Upper lobe of right lung (tissue), 1 donor: ENCODE measurements around the gene PPARD. TPM values are rescaled to one million over a fixed set of nuclear protein-coding genes. Genes with fewer than 3 reads are reported as not detected.
A peak's percentile ranks its signal among the peaks of the same experiment; 100 is the strongest.

Experiments used
- ATAC-seq: fragments of 200-7000 bp; cut with Tn5 transposase; one replicate; pipeline ENCODE4 v1.9.1; 2020; ENCODE audit warnings: mild to moderate bottlenecking, moderate library complexity
- DNase-seq: peaks from one replicate; pipeline ENCODE4 v3.0.0-alpha.2; 2020
- H3K27ac ChIP-seq: fragments of 200-600 bp; one replicate; pipeline ENCODE4 v1.8.0; 2022
- H3K27me3 ChIP-seq: fragments of 200-600 bp; one replicate; pipeline ENCODE4 v1.8.0; 2022; ENCODE audit warnings: mild to moderate bottlenecking
- H3K36me3 ChIP-seq: fragments of 200-600 bp; one replicate; pipeline ENCODE4 v1.8.0; 2022
- H3K4me1 ChIP-seq: fragments of 200-600 bp; one replicate; pipeline ENCODE4 v1.8.0; 2022
- H3K4me3 ChIP-seq: fragments of 200-600 bp; one replicate; pipeline ENCODE4 v1.8.0; 2022; ENCODE audit warnings: mild to moderate bottlenecking
- H3K9me3 ChIP-seq: fragments of 200-600 bp; one replicate; pipeline ENCODE4 v1.8.0; 2022
- intact Hi-C: fragments of 100-400 bp; cut with DNase I; formaldehyde crosslinking; loops from one replicate; pipeline ENCODE4 v1.11.0; 2022
- total RNA-seq: library from RNA; stranded (reverse); fragmentation: NEBNext Ultra II Directional; extraction: Animal tissue kit (Norgen Biotek cat#: 25700); gene quantifications from one replicate; pipeline ENCODE4 v1.2.1, GENCODE V29; 2021
- TF ChIP-seq, protein P1 (sequence below): fragments of 200-600 bp; IDR thresholded peaks from one replicate; pipeline ENCODE4 v1.8.0; 2022; ENCODE audit warnings: antibody characterized with exemption
- donor health status: DM: no; HTN: yes; CAD: no; lungs with severe emphysema.

The PPARD gene
- total RNA-seq, 1 donor from 2014 or later, result 31.6 TPM

DNA sequence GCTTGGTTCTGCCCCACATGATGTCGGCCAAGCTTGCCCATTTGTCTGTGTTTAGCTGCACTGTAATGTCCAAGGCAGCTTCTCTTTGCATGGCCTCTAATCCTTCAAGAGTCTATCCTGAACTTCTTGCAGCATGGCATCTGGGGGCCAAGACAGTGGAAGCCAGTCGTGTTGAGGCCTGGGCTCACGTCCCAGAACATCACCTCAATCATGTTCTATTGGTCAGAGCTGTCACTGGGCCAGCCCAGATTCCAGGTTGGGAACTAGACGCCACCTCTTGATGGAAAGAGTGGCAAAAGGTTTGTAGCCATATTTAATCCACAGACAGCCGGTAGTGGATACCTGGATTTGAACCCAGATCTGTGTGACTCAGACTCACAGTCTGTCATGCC lies 25.3 kb downstream of the PPARD start:
- Histone ChIP-seq H3K36me3 (no peaks in the 10 kb centered on the region), H3K9me3 (no peaks in the 10 kb centered on the region), H3K27me3 (no peaks in the 10 kb centered on the region), H3K4me1 (peaks cover 34% of the 10 kb centered on the region), H3K27ac (no peak overlapping the region), H3K4me3 (no peak overlapping the region)
- DNase-seq (no peak), ATAC-seq (no peak)
- TF ChIP-seq, protein P1, sequence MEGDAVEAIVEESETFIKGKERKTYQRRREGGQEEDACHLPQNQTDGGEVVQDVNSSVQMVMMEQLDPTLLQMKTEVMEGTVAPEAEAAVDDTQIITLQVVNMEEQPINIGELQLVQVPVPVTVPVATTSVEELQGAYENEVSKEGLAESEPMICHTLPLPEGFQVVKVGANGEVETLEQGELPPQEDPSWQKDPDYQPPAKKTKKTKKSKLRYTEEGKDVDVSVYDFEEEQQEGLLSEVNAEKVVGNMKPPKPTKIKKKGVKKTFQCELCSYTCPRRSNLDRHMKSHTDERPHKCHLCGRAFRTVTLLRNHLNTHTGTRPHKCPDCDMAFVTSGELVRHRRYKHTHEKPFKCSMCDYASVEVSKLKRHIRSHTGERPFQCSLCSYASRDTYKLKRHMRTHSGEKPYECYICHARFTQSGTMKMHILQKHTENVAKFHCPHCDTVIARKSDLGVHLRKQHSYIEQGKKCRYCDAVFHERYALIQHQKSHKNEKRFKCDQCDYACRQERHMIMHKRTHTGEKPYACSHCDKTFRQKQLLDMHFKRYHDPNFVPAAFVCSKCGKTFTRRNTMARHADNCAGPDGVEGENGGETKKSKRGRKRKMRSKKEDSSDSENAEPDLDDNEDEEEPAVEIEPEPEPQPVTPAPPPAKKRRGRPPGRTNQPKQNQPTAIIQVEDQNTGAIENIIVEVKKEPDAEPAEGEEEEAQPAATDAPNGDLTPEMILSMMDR, result no peak
- intact Hi-C loops, result no loop called here

DNA sequence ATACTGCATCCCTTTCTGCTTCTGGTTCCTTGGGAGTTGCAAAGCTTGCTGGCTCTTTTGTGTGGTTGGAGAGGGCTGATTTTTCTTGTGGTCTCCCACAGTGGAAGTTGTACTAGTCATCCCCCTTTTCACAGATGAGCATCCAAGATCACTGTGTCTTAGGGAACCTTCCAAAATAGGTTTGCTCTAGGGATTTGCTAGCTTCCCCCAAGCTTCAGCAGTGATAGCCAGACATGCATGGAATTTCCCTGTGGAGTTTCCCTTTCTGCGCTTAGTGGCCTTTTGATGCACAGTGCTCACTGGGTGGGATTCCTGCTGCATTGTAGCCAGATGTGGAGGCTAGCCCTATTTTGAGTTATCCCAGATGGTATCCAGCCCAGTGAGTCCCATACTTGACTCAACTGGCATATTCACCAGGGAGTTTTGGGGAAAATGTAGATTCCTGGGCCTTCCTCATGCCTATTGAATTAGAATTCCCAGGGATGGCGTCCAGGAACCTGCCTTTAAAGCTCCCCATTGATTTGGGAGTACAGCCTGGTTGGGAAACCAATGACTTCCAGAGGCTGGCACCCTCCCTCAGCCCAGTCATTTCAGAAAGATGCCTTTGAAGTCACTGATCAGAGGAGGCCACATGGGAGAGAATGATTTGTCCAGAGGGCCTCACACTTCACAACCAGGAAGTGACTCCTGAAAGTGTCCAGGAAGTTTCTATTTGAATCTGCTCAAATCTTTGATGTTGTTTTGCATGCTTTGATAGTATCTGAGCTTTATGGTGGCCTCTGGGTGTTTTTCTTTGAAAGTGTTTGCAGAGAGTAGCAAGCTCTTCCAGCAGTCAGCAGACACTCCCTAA lies 25.9 kb downstream of the PPARD start:
- H3K36me3 ChIP-seq, result no peaks in the 10 kb centered on the region
- no peaks in the 10 kb centered on the region for H3K9me3 ChIP-seq
- intact Hi-C loops, result no loop called here
- TF ChIP-seq, protein P1, result no peak
- peaks cover 34% of the 10 kb centered on the region for H3K4me1 ChIP-seq
- H3K4me3 ChIP-seq, result no peak overlapping the region
- no peak for DNase-seq
- H3K27ac ChIP-seq, result no peak overlapping the region
- ATAC-seq, result no peak
- H3K27me3 ChIP-seq, result no peaks in the 10 kb centered on the region

DNA sequence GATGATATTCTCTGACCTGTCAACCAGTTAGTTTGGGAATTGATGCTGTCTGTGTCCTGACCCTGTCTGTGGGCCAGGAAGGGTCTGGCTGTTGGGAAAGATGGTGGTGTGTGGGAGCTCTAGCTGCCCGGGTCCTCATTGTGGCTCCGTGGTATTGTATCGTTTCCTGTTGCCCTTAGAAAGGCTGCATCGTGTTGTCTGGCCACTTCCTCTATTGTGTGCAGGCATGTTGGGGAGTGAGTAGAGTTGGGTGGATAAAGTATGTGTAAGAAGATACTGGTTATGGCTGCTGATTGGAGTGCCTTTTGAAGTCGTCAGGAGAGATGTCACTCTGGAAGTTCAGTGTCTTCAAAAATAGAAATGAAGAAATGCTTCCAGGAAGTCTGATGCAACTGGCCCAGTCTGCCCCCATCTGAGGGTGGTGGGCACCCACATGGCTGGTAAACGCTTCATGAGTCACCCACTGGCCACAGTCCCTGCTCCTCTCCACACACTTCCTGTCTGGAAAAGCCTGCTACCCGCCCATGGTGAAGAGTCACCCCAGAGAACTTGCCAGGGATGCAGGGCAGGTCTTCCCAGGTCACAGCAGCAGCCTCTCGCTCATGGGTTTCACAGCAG lies 27.9 kb downstream of the PPARD start:
- DNase-seq (peak; percentile 84), ATAC-seq (peak; percentile 92)
- intact Hi-C loops, result no loop called here
- H3K27me3 ChIP-seq, result no peaks in the 10 kb centered on the region
- no peak overlapping the region for H3K4me3 ChIP-seq
- H3K9me3 ChIP-seq, result no peaks in the 10 kb centered on the region
- H3K27ac ChIP-seq, result peak overlapping the region; percentile 58
- H3K36me3 ChIP-seq, result no peaks in the 10 kb centered on the region
- TF ChIP-seq, protein P1, result no peak
- H3K4me1 ChIP-seq, result peaks cover 34% of the 10 kb centered on the region

DNA sequence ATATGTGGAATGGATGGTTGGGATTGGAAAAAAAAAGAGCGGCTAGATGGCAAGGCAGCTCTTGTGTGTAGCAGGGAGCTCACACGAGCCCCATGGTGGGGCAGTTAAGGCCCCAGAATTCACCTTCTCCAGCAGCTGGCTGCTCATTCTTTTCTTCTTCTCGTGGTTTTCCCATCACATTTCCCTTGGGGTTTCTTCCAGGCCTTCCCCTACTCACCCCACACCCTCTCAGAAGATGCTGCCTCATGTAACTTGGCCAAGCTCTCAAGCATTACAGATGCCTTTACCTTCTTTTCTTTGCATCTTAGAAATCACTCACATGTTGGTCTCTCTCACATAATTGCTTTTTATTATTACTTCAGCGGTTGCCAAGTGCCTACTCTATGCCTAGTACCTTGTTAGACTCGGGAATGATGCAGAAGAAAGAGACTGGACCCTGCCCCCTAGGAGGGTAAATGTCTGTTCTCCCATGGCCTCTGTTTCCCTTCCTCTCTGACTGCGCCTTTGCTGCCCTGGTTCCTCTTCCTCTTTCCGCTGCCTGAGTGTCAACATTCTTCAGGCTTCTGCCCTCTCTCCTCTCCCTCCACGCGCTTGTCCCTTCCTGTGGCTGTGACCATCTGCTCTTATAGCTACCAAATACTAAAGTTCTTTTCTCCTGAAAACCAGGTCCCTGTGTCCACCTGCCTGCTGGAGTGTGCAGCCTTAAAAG lies 28.6 kb downstream of the PPARD start:
- DNase-seq (peak; percentile 67), ATAC-seq (peak; percentile 78)
- H3K4me1 ChIP-seq, result peaks cover 34% of the 10 kb centered on the region
- intact Hi-C loops, result no loop called here
- peak overlapping the region; percentile 58 for H3K27ac ChIP-seq
- TF ChIP-seq, protein P1, result no peak
- H3K4me3 ChIP-seq, result no peak overlapping the region
- H3K9me3 ChIP-seq, result no peaks in the 10 kb centered on the region
- no peaks in the 10 kb centered on the region for H3K27me3 ChIP-seq
- no peaks in the 10 kb centered on the region for H3K36me3 ChIP-seq

DNA sequence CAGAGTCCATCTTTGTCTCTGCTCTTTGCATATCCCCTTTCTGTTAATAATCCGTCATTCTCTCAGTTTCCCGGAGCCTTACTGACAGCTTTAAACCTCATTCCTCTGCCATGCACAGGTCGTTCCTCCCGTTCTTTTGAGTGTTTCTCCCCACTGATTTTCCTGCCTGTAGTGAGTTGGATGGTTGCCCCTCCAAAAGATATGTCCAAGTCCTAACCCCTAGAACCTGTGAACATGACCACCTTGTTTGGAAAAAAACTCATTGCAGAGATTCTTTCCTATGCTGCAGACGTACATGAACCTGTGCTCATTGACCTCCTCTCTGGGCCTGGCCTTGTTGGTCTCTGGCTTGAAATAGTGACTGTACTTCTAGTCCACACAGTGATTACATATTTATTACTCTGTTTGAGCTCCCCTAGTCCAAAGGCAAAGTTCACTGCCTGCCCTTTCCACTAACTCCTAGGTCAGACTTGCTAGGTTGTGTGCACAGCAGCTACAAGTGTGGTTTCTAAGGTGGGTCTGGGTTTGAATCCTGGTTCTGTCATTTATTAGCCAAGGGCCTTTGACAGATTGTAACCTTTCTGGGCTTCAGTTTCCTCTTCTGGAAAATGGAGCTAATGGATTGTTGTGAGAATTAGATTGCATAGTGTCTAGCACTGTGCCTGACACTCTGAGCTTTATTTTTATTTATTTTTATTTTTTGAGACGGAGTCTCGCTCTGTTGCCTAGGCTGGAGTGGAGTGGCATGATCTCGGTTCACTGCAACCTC lies 29.3 kb downstream of the PPARD start:
- no peaks in the 10 kb centered on the region for H3K9me3 ChIP-seq
- H3K27ac ChIP-seq, result peak overlapping the region; percentile 58
- H3K36me3 ChIP-seq, result no peaks in the 10 kb centered on the region
- DNase-seq (no peak), ATAC-seq (no peak)
- TF ChIP-seq, protein P1, result no peak
- peaks cover 34% of the 10 kb centered on the region for H3K4me1 ChIP-seq
- H3K27me3 ChIP-seq, result no peaks in the 10 kb centered on the region
- H3K4me3 ChIP-seq, result no peak overlapping the region
- intact Hi-C loops, result no loop called here
